ENCODE measurements around the gene IL23R.

DNA sequence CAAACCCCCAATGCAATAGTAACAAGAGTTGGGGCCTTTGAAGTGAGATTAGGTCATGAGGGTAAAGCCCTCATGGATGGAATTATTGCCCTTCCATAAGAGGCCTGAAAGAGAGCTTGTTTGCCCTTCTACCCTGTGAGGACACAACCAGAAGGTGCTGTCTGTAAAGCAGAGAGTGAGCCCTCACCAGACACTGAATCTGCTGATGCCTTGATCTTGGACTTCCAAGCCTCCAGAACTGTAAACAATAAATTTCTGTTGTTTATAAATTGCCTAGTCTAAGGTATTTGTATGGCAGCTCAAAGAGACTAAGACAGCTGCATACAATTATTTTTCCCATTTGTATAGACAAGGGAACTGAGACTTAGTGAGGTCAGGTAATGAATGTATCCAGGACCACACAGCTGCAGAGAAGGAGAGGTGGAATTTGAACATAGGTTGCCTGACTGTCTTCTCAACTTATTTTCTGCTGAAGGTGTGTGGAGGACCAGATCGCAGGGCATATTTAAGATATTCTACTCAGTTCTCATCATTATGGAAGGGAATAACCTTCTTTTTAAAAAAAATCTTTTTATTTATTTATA lies 18.7 kb downstream of the IL23R start:
- no peak for TF ChIP-seq POLR2AphosphoS5 (IDR thresholded peaks at IDR 0.05; ENCODE audit: low read depth, low read length)
- no peak for TF ChIP-seq POLR2A (IDR thresholded peaks at IDR 0.05; ENCODE audit: low read depth, low read length)
- peak; percentile 52 for TF ChIP-seq SPI1 (IDR thresholded peaks at IDR 0.05; ENCODE audit: low read depth, low read length)
- no peak for TF ChIP-seq TAF1 (IDR thresholded peaks at IDR 0.05; ENCODE audit: low read depth, low read length)
- TF ChIP-seq POU2F2 (IDR thresholded peaks at IDR 0.05; ENCODE audit: low read depth, low read length) = no peak
